A673 (cell line): ENCODE data around the gene DCLK1.

Source experiments
- EZH2 ChIP-seq: fragments of 200-600 bp; sonication (generic); IDR thresholded peaks from 2 replicates; pipeline ENCODE4 v1.6.1; 2017; ENCODE audit warnings: borderline replicate concordance, low read depth, mild to moderate bottlenecking, mixed read lengths, antibody characterized with exemption, low read length; ENCODE audit not compliant: poor library complexity, severe bottlenecking
- TF ChIP-seq, protein P1 (sequence below): fragments of 300-800, 200-600 bp; sonication (generic); conservative IDR thresholded peaks from 2 replicates; pipeline ENCODE4 v1.5.1; 2017; ENCODE audit warnings: low read depth, mild to moderate bottlenecking, antibody characterized with exemption, low read length, moderate library complexity, mixed read lengths

DNA sequence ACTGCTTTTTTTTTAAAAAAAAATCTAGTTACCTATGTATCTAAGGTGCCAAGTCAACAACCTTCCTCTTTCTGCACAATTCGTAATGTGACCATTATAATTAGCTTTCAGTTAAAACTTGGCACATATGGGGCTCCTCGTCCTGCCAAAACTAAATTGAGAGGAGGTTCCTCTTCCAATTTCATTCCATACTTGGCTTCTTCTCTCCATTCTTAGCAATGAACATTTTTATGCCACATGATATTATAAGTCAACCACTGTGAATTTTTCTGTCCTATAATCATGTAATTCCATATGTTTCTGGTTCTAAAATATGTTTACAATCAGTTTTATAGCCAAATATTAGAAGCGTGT, 177.0 kb downstream of the DCLK1 start:
- TF ChIP-seq, protein P1, sequence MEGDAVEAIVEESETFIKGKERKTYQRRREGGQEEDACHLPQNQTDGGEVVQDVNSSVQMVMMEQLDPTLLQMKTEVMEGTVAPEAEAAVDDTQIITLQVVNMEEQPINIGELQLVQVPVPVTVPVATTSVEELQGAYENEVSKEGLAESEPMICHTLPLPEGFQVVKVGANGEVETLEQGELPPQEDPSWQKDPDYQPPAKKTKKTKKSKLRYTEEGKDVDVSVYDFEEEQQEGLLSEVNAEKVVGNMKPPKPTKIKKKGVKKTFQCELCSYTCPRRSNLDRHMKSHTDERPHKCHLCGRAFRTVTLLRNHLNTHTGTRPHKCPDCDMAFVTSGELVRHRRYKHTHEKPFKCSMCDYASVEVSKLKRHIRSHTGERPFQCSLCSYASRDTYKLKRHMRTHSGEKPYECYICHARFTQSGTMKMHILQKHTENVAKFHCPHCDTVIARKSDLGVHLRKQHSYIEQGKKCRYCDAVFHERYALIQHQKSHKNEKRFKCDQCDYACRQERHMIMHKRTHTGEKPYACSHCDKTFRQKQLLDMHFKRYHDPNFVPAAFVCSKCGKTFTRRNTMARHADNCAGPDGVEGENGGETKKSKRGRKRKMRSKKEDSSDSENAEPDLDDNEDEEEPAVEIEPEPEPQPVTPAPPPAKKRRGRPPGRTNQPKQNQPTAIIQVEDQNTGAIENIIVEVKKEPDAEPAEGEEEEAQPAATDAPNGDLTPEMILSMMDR: no peak
- TF ChIP-seq EZH2: no peak
